Lung (tissue), 12 donors: ENCODE data around the gene ERAS. TPM values are rescaled to one million over a fixed set of nuclear protein-coding genes. Genes with fewer than 3 reads are reported as not detected.

Source experiments
- ATAC-seq: fragments of 200-7000 bp; cut with Tn5 transposase; one replicate; pipeline ENCODE4 v1.9.1; 2020; ENCODE audit warnings: moderate number of reproducible peaks; ENCODE audit not compliant: insufficient read depth, low FRiP score
- DNase-seq, 3 donors: peaks; one replicate each; pipeline ENCODE4 v3.0.0-alpha.2; 2013 to 2017
- H3K27ac ChIP-seq, 2 donors: one replicate each; pipeline ENCODE4 v1.5.1; 2013; ENCODE audit warnings: mild to moderate bottlenecking in 2 of 2, moderate library complexity in 2 of 2, control low read depth in 1 of 2, inconsistent platforms in 1 of 2, low read depth in 1 of 2, low read length in 1 of 2
- H3K27me3 ChIP-seq, 3 donors: one replicate each; pipeline ENCODE4 v1.5.1; 2013; ENCODE audit warnings: low read length in 2 of 3; ENCODE audit not compliant: control insufficient read depth in 3 of 3, insufficient read depth in 3 of 3
- H3K36me3 ChIP-seq, 4 donors: one replicate each; pipeline ENCODE4 v1.5.1; 2013; ENCODE audit warnings: low read length in 4 of 4, mild to moderate bottlenecking in 1 of 4, moderate library complexity in 1 of 4; ENCODE audit not compliant: control insufficient read depth in 4 of 4, insufficient read depth in 4 of 4
- H3K4me1 ChIP-seq, 5 donors: one replicate each; pipeline ENCODE4 v1.5.1; 2013; ENCODE audit warnings: low read length in 5 of 5, mild to moderate bottlenecking in 2 of 5, moderate library complexity in 1 of 5; ENCODE audit not compliant: control insufficient read depth in 5 of 5, insufficient read depth in 5 of 5
- H3K4me3 ChIP-seq: one replicate; pipeline ENCODE4 v1.5.1; 2013; ENCODE audit warnings: mild to moderate bottlenecking, control low read depth, moderate library complexity
- H3K9ac ChIP-seq, 2 donors: one replicate each; pipeline ENCODE4 v1.5.1; 2013; ENCODE audit warnings: low read length in 2 of 2, control low read depth in 1 of 2; ENCODE audit not compliant: insufficient read depth in 1 of 2
- H3K9me3 ChIP-seq, 4 donors: one replicate each; pipeline ENCODE4 v1.5.1; 2013; ENCODE audit warnings: low read length in 3 of 4, mild to moderate bottlenecking in 1 of 4, moderate library complexity in 1 of 4; ENCODE audit not compliant: control insufficient read depth in 4 of 4, insufficient read depth in 3 of 4
- WGBS, 2 donors: extraction: QIAGEN DNeasy Blood & Tissue Kit; methylation state at CpG; one replicate each; pipeline ENCODE4 v1.1.7; 2013; 5-methylcytosine and 5-hydroxymethylcytosine counted together
- polyA plus RNA-seq, 2 donors: library from polyadenylated mRNA; stranded (reverse); fragments of 200-250 nt; gene quantifications; one replicate each; pipeline ENCODE4 v1.2.1, GENCODE V29; 2013
- total RNA-seq, 2 donors: library from RNA; depleted of rRNA in 1 of 2; stranded (reverse); fragments of >200 nt in 1 of 2; gene quantifications; one replicate each; pipeline ENCODE4 v1.2.1, GENCODE V29; 2014 to 2021
- TF ChIP-seq, protein P1 (sequence below): IDR thresholded peaks from 2 replicates; pipeline ENCODE4 v1.5.1; 2012; ENCODE audit warnings: mild to moderate bottlenecking; ENCODE audit errors: control extremely low read depth, extremely low read depth
- donor health status: control.
- donor health status: control.
- donor health status: Bipolar disorder and iron deficiency.
- donor health status: healthy.
- donor health status: DM: yes; HTN: yes; CAD: no.

ERAS gene
- total and polyA plus RNA-seq, 4 donors: 0.24 TPM; not detected in 3

GRCh38 chrX:48800574-48801279 is 25.6 kb upstream of the ERAS start:
- WGBS, 2 donors: 23 to 56% methylated on average over 17 of the region's 17 CpGs
- H3K9me3 ChIP-seq: peaks cover 0 to 11% (median 0%) of the 10 kb centered on the region in 4 donors
- DNase-seq (peak in 1 of 3 donors; percentile 2), ATAC-seq (no peak)
- H3K9ac ChIP-seq: peak overlapping the region; percentile 65 to 88
- peaks cover 0 to 5% (median 0%) of the 10 kb centered on the region in 5 donors for H3K4me1 ChIP-seq
- H3K36me3 ChIP-seq: peaks cover 0 to 9% (median 0%) of the 10 kb centered on the region in 4 donors
- no peak overlapping the region for H3K4me3 ChIP-seq
- H3K27me3 ChIP-seq: no peaks in the 10 kb centered on the region
- TF ChIP-seq, protein P1, sequence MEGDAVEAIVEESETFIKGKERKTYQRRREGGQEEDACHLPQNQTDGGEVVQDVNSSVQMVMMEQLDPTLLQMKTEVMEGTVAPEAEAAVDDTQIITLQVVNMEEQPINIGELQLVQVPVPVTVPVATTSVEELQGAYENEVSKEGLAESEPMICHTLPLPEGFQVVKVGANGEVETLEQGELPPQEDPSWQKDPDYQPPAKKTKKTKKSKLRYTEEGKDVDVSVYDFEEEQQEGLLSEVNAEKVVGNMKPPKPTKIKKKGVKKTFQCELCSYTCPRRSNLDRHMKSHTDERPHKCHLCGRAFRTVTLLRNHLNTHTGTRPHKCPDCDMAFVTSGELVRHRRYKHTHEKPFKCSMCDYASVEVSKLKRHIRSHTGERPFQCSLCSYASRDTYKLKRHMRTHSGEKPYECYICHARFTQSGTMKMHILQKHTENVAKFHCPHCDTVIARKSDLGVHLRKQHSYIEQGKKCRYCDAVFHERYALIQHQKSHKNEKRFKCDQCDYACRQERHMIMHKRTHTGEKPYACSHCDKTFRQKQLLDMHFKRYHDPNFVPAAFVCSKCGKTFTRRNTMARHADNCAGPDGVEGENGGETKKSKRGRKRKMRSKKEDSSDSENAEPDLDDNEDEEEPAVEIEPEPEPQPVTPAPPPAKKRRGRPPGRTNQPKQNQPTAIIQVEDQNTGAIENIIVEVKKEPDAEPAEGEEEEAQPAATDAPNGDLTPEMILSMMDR: no peak
- peak overlapping the region; percentile 89 to 95 for H3K27ac ChIP-seq

DNA sequence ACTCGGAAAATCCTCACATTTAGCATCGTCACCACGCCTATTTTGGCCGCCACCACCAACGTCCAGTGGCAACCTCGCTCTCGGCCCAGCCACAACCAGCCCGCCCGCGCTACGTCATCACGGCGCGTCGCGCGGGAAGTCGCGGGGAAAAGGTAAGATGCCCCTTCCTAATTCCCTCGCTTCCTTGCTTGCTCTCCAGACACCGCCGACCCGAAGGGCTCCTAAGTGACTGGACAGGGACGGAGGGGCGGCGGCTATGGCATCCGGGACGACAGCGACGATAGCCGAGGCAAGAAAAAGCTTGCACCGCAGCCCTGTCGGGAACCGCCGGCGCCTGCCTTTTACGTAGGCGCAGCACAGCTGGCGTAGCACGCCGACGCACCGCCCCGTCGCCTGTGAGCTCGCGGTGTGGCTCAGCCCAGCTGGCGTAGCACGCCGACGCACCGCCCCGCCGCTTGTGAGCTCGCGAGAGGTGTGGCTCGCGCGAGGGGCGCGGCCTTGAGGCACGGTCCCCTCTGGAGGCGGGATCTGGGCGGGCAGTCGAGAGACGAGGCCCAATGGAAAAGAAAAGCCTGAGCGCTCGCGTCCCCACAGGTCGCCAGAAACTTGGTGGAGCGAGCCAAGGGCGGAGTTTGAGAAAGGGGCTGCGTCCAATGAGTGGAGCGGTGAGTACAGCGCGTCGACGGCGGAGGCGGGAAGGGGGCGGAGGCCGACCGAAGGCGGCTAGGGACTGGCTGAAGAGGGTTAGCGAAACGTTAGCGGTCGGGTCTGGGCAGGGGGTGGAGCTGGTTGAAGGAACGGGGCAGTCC is 24.8 kb upstream of the ERAS start, which contains the start of gene HDAC6:
Gene HDAC6 (plus strand): TSS at position 788 of the 809 bp plus-strand sequence. CDS start 626 bp downstream, outside the sequence.
- Histone ChIP-seq H3K36me3 (peaks cover 0 to 9% (median 0%) of the 10 kb centered on the region in 4 donors), H3K9me3 (peaks cover 0 to 11% (median 0%) of the 10 kb centered on the region in 4 donors), H3K4me1 (peaks cover 0 to 5% (median 0%) of the 10 kb centered on the region in 5 donors), H3K27me3 (no peaks in the 10 kb centered on the region), H3K9ac (peak within 1 kb of the TSS; percentile 80 to 88), H3K4me3 (peak within 1 kb of the TSS; percentile 59), H3K27ac (peak within 1 kb of the TSS; percentile 91 to 95)
- TF ChIP-seq, protein P1: no peak
- 0 to 39% methylated on average over 78 to 89 of the region's 89 CpGs for WGBS, 2 donors
- DNase-seq: peak; percentile 98 to 99 (median 99)
- ATAC-seq: peak; percentile 91

- Histone ChIP-seq H3K27me3 (no peaks in the 10 kb centered on the region), H3K9me3 (peaks cover 0 to 11% (median 0%) of the 10 kb centered on the region in 4 donors), H3K9ac (peak overlapping the region; percentile 72 to 80), H3K36me3 (peaks cover 0 to 9% (median 0%) of the 10 kb centered on the region in 4 donors), H3K4me3 (peak overlapping the region; percentile 30), H3K4me1 (peaks cover 0 to 5% (median 0%) of the 10 kb centered on the region in 5 donors), H3K27ac (peak overlapping the region; percentile 91 to 95)
- TF ChIP-seq, protein P1: no peak
- peak; percentile 82 to 86 (median 84) for DNase-seq
- WGBS, 2 donors: 8 to 35% methylated on average over 29 to 40 of the region's 40 CpGs
- ATAC-seq: peak; percentile 68
Measured at GRCh38 chrX:48802089-48802904, 24.0 kb upstream of the ERAS start.
